ENCODE measurements around the gene ATP13A5. TPM values are rescaled to one million over a fixed set of nuclear protein-coding genes. Genes with fewer than 3 reads are reported as not detected.

Gene ATP13A5
- total RNA-seq, 1 experiment from 2014 or later: not detected

GRCh38 chr3:193400304-193400703, 21.8 kb upstream of the ATP13A5 start:
- TF ChIP-seq CTCF (conservative IDR thresholded peaks at IDR 0.05; ENCODE audit: low read depth, low read length): no peak
- TF ChIP-seq EZH2 (IDR thresholded peaks at IDR 0.05; ENCODE audit: borderline replicate concordance, low read depth, low read length, poor library complexity, severe bottlenecking): no peak
- Histone ChIP-seq H3K4me3 (ENCODE audit: low read depth, low read length, poor library complexity, severe bottlenecking) (no peak overlapping the region), H3K27me3 (replicated peaks; ENCODE audit: insufficient read depth, low read depth, low read length, poor library complexity) (no peaks in the 10 kb centered on the region), H3K4me1 (ENCODE audit: insufficient read depth, low read length, poor library complexity, severe bottlenecking) (no peaks in the 10 kb centered on the region), H3K9me3 (ENCODE audit: low read depth, low read length, poor library complexity, severe bottlenecking) (no peaks in the 10 kb centered on the region), H3K27ac (ENCODE audit: low read depth, low read length, poor library complexity, severe bottlenecking) (no peak overlapping the region), H3K36me3 (ENCODE audit: insufficient read depth, low read length, poor library complexity, severe bottlenecking) (no peaks in the 10 kb centered on the region)
- ChIA-PET CTCF (no interaction called here), POLR2A (ENCODE audit: low non-redundant PET) (no interaction called here)
- intact Hi-C loops (cut with micrococcal nuclease; ENCODE audit: unreplicated experiment): no loop called here
- DNase-seq (ENCODE audit: low spot score): no peak
- no TSS peak for BruUV-seq (replicated peaks)

GRCh38 chr3:193396451-193397244, 18.1 kb upstream of the ATP13A5 start:
- intact Hi-C loops (cut with micrococcal nuclease; ENCODE audit: unreplicated experiment): no loop called here
- Histone ChIP-seq H3K27ac (ENCODE audit: low read depth, low read length, poor library complexity, severe bottlenecking) (no peak overlapping the region), H3K36me3 (ENCODE audit: insufficient read depth, low read length, poor library complexity, severe bottlenecking) (no peaks in the 10 kb centered on the region), H3K27me3 (replicated peaks; ENCODE audit: insufficient read depth, low read depth, low read length, poor library complexity) (no peaks in the 10 kb centered on the region), H3K9me3 (ENCODE audit: low read depth, low read length, poor library complexity, severe bottlenecking) (no peaks in the 10 kb centered on the region), H3K4me3 (ENCODE audit: low read depth, low read length, poor library complexity, severe bottlenecking) (no peak overlapping the region), H3K4me1 (ENCODE audit: insufficient read depth, low read length, poor library complexity, severe bottlenecking) (no peaks in the 10 kb centered on the region)
- TF ChIP-seq CTCF (conservative IDR thresholded peaks at IDR 0.05; ENCODE audit: low read depth, low read length) (no peak), EZH2 (IDR thresholded peaks at IDR 0.05; ENCODE audit: borderline replicate concordance, low read depth, low read length, poor library complexity, severe bottlenecking) (no peak)
- ChIA-PET POLR2A (ENCODE audit: low non-redundant PET) (no interaction called here), CTCF (no interaction called here)
- no TSS peak for BruUV-seq (replicated peaks)
- DNase-seq (ENCODE audit: low spot score): no peak

- CTCF ChIA-PET: no interaction called here
- no peaks in the 10 kb centered on the region for H3K9me3 ChIP-seq (ENCODE audit: low read depth, low read length, poor library complexity, severe bottlenecking)
- no TSS peak for BruUV-seq (replicated peaks)
- H3K27me3 ChIP-seq (replicated peaks; ENCODE audit: insufficient read depth, low read depth, low read length, poor library complexity): no peaks in the 10 kb centered on the region
- no peak for TF ChIP-seq EZH2 (IDR thresholded peaks at IDR 0.05; ENCODE audit: borderline replicate concordance, low read depth, low read length, poor library complexity, severe bottlenecking)
- TF ChIP-seq CTCF (conservative IDR thresholded peaks at IDR 0.05; ENCODE audit: low read depth, low read length): no peak
- POLR2A ChIA-PET (ENCODE audit: low non-redundant PET): no interaction called here
- H3K36me3 ChIP-seq (ENCODE audit: insufficient read depth, low read length, poor library complexity, severe bottlenecking): no peaks in the 10 kb centered on the region
- peak; percentile 16 for DNase-seq (ENCODE audit: low spot score)
- H3K27ac ChIP-seq (ENCODE audit: low read depth, low read length, poor library complexity, severe bottlenecking): no peak overlapping the region
- no peaks in the 10 kb centered on the region for H3K4me1 ChIP-seq (ENCODE audit: insufficient read depth, low read length, poor library complexity, severe bottlenecking)
- intact Hi-C loops (cut with micrococcal nuclease; ENCODE audit: unreplicated experiment): no loop called here
- H3K4me3 ChIP-seq (ENCODE audit: low read depth, low read length, poor library complexity, severe bottlenecking): no peak overlapping the region
These were observed 13.3 kb upstream of the ATP13A5 start for GRCh38 chr3:193391902-193392301.
